ENCODE measurements around the gene NAA38. TPM values are rescaled to one million over a fixed set of nuclear protein-coding genes. Genes with fewer than 3 reads are reported as not detected.

NAA38 gene
- total RNA-seq, 1 experiment from 2014 or later, result 50.2 TPM

DNA sequence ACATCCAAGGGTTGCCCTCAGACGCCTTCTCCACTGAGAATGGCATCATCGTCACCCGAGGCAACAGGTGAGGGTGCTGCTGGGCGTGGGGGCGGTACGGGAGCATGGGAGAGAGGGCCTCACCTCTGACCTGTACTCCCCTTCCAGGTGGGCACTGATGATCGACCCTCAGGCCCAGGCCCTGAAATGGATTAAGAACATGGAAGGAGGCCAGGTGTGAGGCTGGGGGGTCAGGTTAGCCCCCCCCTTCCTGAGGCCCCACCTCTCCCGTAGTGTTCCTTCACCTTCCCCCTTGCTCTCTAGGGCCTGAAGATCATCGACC lies 39.8 kb downstream of the NAA38 start:
- Histone ChIP-seq H2BK5ac (ENCODE audit: insufficient read length, low read length) (no peak overlapping the region), H2AK5ac (ENCODE audit: insufficient read length, low read length) (no peak overlapping the region), H3K4ac (ENCODE audit: low read depth, low read length) (no peak overlapping the region), H2BK20ac (ENCODE audit: low read depth, low read length, poor library complexity, severe bottlenecking) (no peak overlapping the region), H2AFZ (ENCODE audit: low read length) (no peak overlapping the region), H3K4me1 (ENCODE audit: insufficient read depth, low read length) (no peaks in the 10 kb centered on the region), H3K23ac (ENCODE audit: insufficient read length, low read depth, low read length) (no peak overlapping the region), H4K91ac (ENCODE audit: insufficient read length, low read depth, low read length) (no peak overlapping the region), H3K79me1 (ENCODE audit: insufficient read depth, low read depth, low read length, poor library complexity, severe bottlenecking) (no peaks in the 10 kb centered on the region), H4K8ac (replicated peaks; ENCODE audit: insufficient read length, low read depth, low read length) (no peak overlapping the region), H2BK15ac (ENCODE audit: low read depth, low read length) (no peak overlapping the region), H3K14ac (ENCODE audit: insufficient read depth, low read length) (no peak overlapping the region), H3K27me3 (ENCODE audit: insufficient read depth, low read length) (no peaks in the 10 kb centered on the region; the same call in 1 of the 2 replicates), H3K9me3 (ENCODE audit: control insufficient read depth, low read depth, low read length) (no peaks in the 10 kb centered on the region), H3K9ac (ENCODE audit: extremely low read depth, insufficient read length, low read length) (no peak overlapping the region), H3K79me2 (ENCODE audit: insufficient read depth, low read length) (no peaks in the 10 kb centered on the region), H4K5ac (ENCODE audit: insufficient read length, low read depth, low read length) (no peak overlapping the region), H3K18ac (ENCODE audit: insufficient read length, low read depth, low read length) (no peak overlapping the region), H3K4me2 (ENCODE audit: insufficient read depth, insufficient read length, low read length) (no peak overlapping the region), H4K20me1 (ENCODE audit: control insufficient read depth, insufficient read depth, insufficient read length) (no peaks in the 10 kb centered on the region), H2BK12ac (ENCODE audit: insufficient read length, low read depth, low read length) (no peak overlapping the region), H3K27ac (ENCODE audit: insufficient read length, low read depth, low read length) (no peak overlapping the region), H2BK120ac (ENCODE audit: low read depth, low read length, poor library complexity, severe bottlenecking) (no peak overlapping the region), H3T11ph (ENCODE audit: low read length) (no peak overlapping the region), H3K23me2 (ENCODE audit: insufficient read length, low read depth, low read length, poor library complexity, severe bottlenecking) (no peaks in the 10 kb centered on the region), H3K56ac (ENCODE audit: insufficient read length, low read depth, low read length) (no peak overlapping the region)
- H3K27ac Mint-ChIP-seq, result no peak overlapping the region; a peak in 1 of 7 replicates
- peaks cover 35% of the 10 kb centered on the region for H3K27me3 Mint-ChIP-seq (ENCODE audit: low read depth)
- no peaks in the 10 kb centered on the region for H3K4me1 Mint-ChIP-seq
- TF ChIP-seq, protein P1, sequence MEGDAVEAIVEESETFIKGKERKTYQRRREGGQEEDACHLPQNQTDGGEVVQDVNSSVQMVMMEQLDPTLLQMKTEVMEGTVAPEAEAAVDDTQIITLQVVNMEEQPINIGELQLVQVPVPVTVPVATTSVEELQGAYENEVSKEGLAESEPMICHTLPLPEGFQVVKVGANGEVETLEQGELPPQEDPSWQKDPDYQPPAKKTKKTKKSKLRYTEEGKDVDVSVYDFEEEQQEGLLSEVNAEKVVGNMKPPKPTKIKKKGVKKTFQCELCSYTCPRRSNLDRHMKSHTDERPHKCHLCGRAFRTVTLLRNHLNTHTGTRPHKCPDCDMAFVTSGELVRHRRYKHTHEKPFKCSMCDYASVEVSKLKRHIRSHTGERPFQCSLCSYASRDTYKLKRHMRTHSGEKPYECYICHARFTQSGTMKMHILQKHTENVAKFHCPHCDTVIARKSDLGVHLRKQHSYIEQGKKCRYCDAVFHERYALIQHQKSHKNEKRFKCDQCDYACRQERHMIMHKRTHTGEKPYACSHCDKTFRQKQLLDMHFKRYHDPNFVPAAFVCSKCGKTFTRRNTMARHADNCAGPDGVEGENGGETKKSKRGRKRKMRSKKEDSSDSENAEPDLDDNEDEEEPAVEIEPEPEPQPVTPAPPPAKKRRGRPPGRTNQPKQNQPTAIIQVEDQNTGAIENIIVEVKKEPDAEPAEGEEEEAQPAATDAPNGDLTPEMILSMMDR (conservative IDR thresholded peaks at IDR 0.05), result no peak
- DNase-seq, result no peak
- no CpG with 5 or more reads among the region's 9 CpGs for WGBS (ENCODE audit: extremely low coverage, insufficient read length, low lambda C conversion rate)
- H3K9me3 Mint-ChIP-seq, result no peaks in the 10 kb centered on the region
- H3K36me3 Mint-ChIP-seq (ENCODE audit: insufficient read depth in 1 of 3, low read depth in 3 of 3), result no peaks in the 10 kb centered on the region
- no peak overlapping the region for H3K4me3 Mint-ChIP-seq

Measured in H9 (cell line).